ENCODE results near the gene RGL4. TPM values are rescaled to one million over a fixed set of nuclear protein-coding genes. Genes with fewer than 3 reads are reported as not detected.

Gene RGL4
- total and polyA plus RNA-seq, 2 of the 13 experiments (the other 11 are each of a cell fraction or from before 2014, with no cell fraction given): not detected

DNA sequence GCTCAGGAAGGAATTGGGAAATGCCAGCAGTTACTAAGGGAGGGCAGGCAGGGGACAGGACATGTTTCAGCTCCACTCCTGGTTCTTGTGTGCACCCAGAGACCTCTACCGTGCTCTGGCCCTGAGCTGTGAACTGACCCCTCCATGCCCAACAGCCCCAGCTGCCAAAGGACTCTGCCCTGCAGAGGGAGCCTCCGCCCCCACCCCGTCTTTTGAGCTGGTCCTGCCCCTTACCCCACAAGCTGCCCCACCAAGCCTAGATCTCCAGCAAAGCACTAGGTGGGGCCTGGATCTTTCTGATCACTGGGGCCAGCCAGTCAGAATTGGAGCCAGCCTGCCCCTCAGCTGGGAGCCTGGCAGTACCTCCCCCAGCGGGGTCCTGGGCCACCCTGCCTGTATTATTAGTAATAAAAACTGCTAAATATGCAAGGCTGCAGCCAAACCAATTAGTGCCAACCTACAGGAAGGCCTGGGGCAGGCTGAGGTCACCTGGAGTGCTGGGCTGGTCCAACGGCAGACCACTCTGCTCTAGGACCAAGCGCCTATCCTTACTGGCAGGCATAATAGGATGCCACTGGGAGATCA lies 34.8 kb upstream of the RGL4 start:
- Histone ChIP-seq H2AFZ (ENCODE audit: low read length) (no peak overlapping the region), H3K9me3 (ENCODE audit: low read length) (no peaks in the 10 kb centered on the region), H3K27ac (ENCODE audit: extremely low read length, insufficient read depth, low read length) (no peak overlapping the region), H3K4me1 (ENCODE audit: insufficient read depth, low read length) (peaks cover 11% of the 10 kb centered on the region), H3K79me2 (ENCODE audit: insufficient read depth, low read length) (no peaks in the 10 kb centered on the region), H3K27me3 (ENCODE audit: control insufficient read depth in 1 of 2, insufficient read depth in 2 of 2, low read length in 2 of 2) (no peaks in the 10 kb centered on the region), H3K4me3 (replicated peaks in 1 of 3; ENCODE audit: insufficient read depth in 1 of 3, low read depth in 2 of 3, low read length in 3 of 3) (no peak overlapping the region), H4K20me1 (ENCODE audit: insufficient read depth, low read length) (no peaks in the 10 kb centered on the region), H3K4me2 (ENCODE audit: low read depth, low read length) (no peak overlapping the region), H3K36me3 (replicated peaks in 1 of 2; ENCODE audit: control insufficient read depth in 1 of 2, insufficient read depth in 2 of 2, low read length in 2 of 2) (peaks cover 6 to 17% of the 10 kb centered on the region in 2 experiments; a peak in 4 of 5 replicates), H3K9ac (ENCODE audit: insufficient read depth, low read depth, low read length) (no peak overlapping the region)
- ChIA-PET POLR2A (no interaction called here), CTCF (ENCODE audit: low intra/inter-chr PET ratio, low total read pairs) (no interaction called here)
- ATAC-seq: peak; percentile 53
- intact Hi-C loops (cut with micrococcal nuclease; ENCODE audit: unreplicated experiment): no loop called here
- DNase-seq (ENCODE audit: low spot score): no peak
- in situ Hi-C loops (cut with HindIII; ENCODE audit: extremely low pct_ligation_motif_present, low pct_unique_long_range_greater_than_20kb): no loop called here
- no TSS peak for BruUV-seq (replicated peaks)
- TF ChIP-seq, protein P1, sequence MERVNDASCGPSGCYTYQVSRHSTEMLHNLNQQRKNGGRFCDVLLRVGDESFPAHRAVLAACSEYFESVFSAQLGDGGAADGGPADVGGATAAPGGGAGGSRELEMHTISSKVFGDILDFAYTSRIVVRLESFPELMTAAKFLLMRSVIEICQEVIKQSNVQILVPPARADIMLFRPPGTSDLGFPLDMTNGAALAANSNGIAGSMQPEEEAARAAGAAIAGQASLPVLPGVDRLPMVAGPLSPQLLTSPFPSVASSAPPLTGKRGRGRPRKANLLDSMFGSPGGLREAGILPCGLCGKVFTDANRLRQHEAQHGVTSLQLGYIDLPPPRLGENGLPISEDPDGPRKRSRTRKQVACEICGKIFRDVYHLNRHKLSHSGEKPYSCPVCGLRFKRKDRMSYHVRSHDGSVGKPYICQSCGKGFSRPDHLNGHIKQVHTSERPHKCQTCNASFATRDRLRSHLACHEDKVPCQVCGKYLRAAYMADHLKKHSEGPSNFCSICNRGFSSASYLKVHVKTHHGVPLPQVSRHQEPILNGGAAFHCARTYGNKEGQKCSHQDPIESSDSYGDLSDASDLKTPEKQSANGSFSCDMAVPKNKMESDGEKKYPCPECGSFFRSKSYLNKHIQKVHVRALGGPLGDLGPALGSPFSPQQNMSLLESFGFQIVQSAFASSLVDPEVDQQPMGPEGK (CRISPR knock-in tag; IDR thresholded peaks at IDR 0.05): no peak
- TF ChIP-seq NFRKB (IDR thresholded peaks at IDR 0.05) (no peak), ZFP36 (IDR thresholded peaks at IDR 0.05; ENCODE audit: borderline replicate concordance, low read depth, low read length, partially characterized antibody) (no peak), ZFP62 (CRISPR knock-in tag; IDR thresholded peaks at IDR 0.05) (no peak), ZNF274 (CRISPR knock-in tag; IDR thresholded peaks at IDR 0.05) (no peak), ZBTB1 (CRISPR knock-in tag; IDR thresholded peaks at IDR 0.05; ENCODE audit: borderline replicate concordance) (no peak), NR2C2 (CRISPR knock-in tag; IDR thresholded peaks at IDR 0.05; ENCODE audit: borderline replicate concordance) (no peak)
- TF ChIP-seq, protein P2, sequence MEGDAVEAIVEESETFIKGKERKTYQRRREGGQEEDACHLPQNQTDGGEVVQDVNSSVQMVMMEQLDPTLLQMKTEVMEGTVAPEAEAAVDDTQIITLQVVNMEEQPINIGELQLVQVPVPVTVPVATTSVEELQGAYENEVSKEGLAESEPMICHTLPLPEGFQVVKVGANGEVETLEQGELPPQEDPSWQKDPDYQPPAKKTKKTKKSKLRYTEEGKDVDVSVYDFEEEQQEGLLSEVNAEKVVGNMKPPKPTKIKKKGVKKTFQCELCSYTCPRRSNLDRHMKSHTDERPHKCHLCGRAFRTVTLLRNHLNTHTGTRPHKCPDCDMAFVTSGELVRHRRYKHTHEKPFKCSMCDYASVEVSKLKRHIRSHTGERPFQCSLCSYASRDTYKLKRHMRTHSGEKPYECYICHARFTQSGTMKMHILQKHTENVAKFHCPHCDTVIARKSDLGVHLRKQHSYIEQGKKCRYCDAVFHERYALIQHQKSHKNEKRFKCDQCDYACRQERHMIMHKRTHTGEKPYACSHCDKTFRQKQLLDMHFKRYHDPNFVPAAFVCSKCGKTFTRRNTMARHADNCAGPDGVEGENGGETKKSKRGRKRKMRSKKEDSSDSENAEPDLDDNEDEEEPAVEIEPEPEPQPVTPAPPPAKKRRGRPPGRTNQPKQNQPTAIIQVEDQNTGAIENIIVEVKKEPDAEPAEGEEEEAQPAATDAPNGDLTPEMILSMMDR (CRISPR knock-in tag; IDR thresholded peaks at IDR 0.05): 0 out of 2 replicates have a peak, but pooled peaks have one; percentile 7
- TF ChIP-seq, protein P3, sequence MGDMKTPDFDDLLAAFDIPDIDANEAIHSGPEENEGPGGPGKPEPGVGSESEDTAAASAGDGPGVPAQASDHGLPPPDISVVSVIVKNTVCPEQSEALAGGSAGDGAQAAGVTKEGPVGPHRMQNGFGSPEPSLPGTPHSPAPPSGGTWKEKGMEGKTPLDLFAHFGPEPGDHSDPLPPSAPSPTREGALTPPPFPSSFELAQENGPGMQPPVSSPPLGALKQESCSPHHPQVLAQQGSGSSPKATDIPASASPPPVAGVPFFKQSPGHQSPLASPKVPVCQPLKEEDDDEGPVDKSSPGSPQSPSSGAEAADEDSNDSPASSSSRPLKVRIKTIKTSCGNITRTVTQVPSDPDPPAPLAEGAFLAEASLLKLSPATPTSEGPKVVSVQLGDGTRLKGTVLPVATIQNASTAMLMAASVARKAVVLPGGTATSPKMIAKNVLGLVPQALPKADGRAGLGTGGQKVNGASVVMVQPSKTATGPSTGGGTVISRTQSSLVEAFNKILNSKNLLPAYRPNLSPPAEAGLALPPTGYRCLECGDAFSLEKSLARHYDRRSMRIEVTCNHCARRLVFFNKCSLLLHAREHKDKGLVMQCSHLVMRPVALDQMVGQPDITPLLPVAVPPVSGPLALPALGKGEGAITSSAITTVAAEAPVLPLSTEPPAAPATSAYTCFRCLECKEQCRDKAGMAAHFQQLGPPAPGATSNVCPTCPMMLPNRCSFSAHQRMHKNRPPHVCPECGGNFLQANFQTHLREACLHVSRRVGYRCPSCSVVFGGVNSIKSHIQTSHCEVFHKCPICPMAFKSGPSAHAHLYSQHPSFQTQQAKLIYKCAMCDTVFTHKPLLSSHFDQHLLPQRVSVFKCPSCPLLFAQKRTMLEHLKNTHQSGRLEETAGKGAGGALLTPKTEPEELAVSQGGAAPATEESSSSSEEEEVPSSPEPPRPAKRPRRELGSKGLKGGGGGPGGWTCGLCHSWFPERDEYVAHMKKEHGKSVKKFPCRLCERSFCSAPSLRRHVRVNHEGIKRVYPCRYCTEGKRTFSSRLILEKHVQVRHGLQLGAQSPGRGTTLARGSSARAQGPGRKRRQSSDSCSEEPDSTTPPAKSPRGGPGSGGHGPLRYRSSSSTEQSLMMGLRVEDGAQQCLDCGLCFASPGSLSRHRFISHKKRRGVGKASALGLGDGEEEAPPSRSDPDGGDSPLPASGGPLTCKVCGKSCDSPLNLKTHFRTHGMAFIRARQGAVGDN (CRISPR knock-in tag; IDR thresholded peaks at IDR 0.05): peak; percentile 18; the same call in 1 of the 2 replicates
- 90% methylated on average over 4 of the region's 6 CpGs for WGBS (ENCODE audit: low lambda C conversion rate)
- no peak for FAIRE-seq
